MCF 10A (cell line): ENCODE results near the gene PRX. TPM values are rescaled to one million over a fixed set of nuclear protein-coding genes. Genes with fewer than 3 reads are reported as not detected.
"Not testable (repeated sequence)": the region's sequence is repeated elsewhere in the genome, so short reads cannot be mapped to it uniquely, and the experiment has no call there.

Experiments used
- BruUV-seq: library from RNA; stranded (reverse); fragments of 400-500 nt; replicated peaks from 2 replicates; lab custom pipeline; 2021; lab: Mats Ljungman, UMichigan
- CTCF ChIA-PET: fragments of 300-600 bp; sonication (Branson Sonifier 250); formaldehyde crosslinking; extraction: SDS; loops from one replicate; lab custom pipeline; 2021; ENCODE audit warnings: antibody characterized with exemption, inconsistent platforms; lab: Yijun Ruan, JAX
- POLR2A ChIA-PET: fragments of 300-600, 350-650 bp; sonication (Branson Sonifier 250); formaldehyde crosslinking; extraction: SDS; loops from one replicate; lab custom pipeline; 2020; ENCODE audit warnings: antibody characterized with exemption, inconsistent platforms; lab: Yijun Ruan, JAX
- DNase-seq: peaks from one replicate; pipeline ENCODE4 v3.0.0-alpha.2; 2018; ENCODE audit not compliant: unreplicated experiment
- H3K27ac Mint-ChIP-seq: one replicate; pipeline ENCODE4 v1.8.0; 2022; ENCODE audit warnings: mild to moderate bottlenecking, low read depth, mixed read lengths; ENCODE audit not compliant: unreplicated experiment
- H3K27me3 Mint-ChIP-seq: one replicate; pipeline ENCODE4 v1.8.0; 2022; ENCODE audit warnings: mixed read lengths; ENCODE audit not compliant: insufficient read depth, unreplicated experiment
- H3K36me3 Mint-ChIP-seq: one replicate; pipeline ENCODE4 v1.8.0; 2022; ENCODE audit warnings: mild to moderate bottlenecking, moderate library complexity, mixed read lengths; ENCODE audit not compliant: insufficient read depth, unreplicated experiment
- H3K4me1 Mint-ChIP-seq: one replicate; pipeline ENCODE4 v1.8.0; 2022; ENCODE audit warnings: mixed read lengths; ENCODE audit not compliant: insufficient read depth, unreplicated experiment
- H3K4me3 Mint-ChIP-seq: one replicate; pipeline ENCODE4 v1.8.0; 2022; ENCODE audit warnings: mild to moderate bottlenecking, moderate library complexity, mixed read lengths; ENCODE audit not compliant: unreplicated experiment
- H3K9me3 Mint-ChIP-seq: one replicate; pipeline ENCODE4 v1.8.0; 2022; ENCODE audit warnings: mixed read lengths; ENCODE audit not compliant: unreplicated experiment
- intact Hi-C: fragments of 100-400 bp; cut with micrococcal nuclease; formaldehyde crosslinking; loops from 2 replicates; pipeline ENCODE4 v1.14.1; 2022
- total RNA-seq: library from RNA; stranded (reverse); gene quantifications from 2 replicates; pipeline ENCODE4 v1.2.3, GENCODE V29; 2022
- TF ChIP-seq, protein P1 (sequence below): fragments of 200-600 bp; IDR thresholded peaks from one replicate; pipeline ENCODE4 v1.8.0; 2022; ENCODE audit warnings: antibody characterized with exemption, mild to moderate bottlenecking; ENCODE audit not compliant: unreplicated experiment

Gene PRX
- total RNA-seq, 1 experiment from 2014 or later: 2.4 TPM

DNA sequence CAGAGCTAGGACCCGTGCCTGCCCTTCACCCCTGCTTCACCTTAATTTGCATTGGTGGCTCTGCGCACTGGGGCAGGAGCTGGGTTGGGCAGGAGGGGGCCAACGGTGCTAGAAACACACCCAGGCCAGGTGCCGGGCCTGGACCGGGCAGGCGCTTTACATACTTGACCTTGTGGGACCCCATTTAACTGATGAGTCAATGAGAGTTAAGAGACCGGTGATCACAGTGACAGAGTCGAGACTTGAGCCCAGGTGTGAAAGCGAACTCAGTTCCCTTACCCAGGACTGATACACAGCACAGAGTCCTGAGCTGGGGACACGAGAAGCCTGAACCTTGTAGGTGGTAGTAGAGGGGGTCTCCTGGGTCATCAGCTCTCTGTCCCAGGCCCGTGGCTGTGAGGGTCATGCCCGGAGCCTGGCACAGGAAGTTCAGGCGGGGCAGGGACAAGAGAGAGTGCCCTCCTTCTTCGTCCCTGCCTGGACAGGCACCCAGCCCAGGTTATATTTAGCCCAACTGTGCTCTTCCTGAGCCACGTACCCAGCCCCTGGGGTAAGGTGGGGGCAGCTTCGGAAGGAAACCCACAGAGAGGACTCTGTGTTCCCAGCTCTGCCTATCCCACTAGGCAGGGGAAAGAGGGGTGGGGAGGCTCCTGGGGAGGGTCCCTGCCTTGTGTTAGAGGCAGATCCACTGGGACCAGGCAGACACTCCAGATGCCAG is 1.9 kb downstream of the PRX start:
- Mint-ChIP-seq H3K9me3 (no peaks in the 10 kb centered on the region), H3K27me3 (no peaks in the 10 kb centered on the region), H3K4me1 (peaks cover 17% of the 10 kb centered on the region), H3K27ac (peak overlapping the region; percentile 71), H3K36me3 (no peaks in the 10 kb centered on the region), H3K4me3 (no peak overlapping the region)
- CTCF ChIA-PET: interaction anchor here (0.6 to 1.4 kb wide), 5 partner anchors 9 to 224 kb away, joined by 3 to 6 read pairs (median 4); partner anchors contain the start of gene SERTAD1
- TF ChIP-seq, protein P1, sequence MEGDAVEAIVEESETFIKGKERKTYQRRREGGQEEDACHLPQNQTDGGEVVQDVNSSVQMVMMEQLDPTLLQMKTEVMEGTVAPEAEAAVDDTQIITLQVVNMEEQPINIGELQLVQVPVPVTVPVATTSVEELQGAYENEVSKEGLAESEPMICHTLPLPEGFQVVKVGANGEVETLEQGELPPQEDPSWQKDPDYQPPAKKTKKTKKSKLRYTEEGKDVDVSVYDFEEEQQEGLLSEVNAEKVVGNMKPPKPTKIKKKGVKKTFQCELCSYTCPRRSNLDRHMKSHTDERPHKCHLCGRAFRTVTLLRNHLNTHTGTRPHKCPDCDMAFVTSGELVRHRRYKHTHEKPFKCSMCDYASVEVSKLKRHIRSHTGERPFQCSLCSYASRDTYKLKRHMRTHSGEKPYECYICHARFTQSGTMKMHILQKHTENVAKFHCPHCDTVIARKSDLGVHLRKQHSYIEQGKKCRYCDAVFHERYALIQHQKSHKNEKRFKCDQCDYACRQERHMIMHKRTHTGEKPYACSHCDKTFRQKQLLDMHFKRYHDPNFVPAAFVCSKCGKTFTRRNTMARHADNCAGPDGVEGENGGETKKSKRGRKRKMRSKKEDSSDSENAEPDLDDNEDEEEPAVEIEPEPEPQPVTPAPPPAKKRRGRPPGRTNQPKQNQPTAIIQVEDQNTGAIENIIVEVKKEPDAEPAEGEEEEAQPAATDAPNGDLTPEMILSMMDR: no peak
- DNase-seq: peak; percentile 27
- intact Hi-C loops: no loop called here
- BruUV-seq: no TSS peak
- POLR2A ChIA-PET: interaction anchor here (0.8 to 2.3 kb wide), 3 partner anchors 10 to 22 kb away, joined by 3 to 9 read pairs (median 3); no protein-coding TSS in a partner anchor

DNA sequence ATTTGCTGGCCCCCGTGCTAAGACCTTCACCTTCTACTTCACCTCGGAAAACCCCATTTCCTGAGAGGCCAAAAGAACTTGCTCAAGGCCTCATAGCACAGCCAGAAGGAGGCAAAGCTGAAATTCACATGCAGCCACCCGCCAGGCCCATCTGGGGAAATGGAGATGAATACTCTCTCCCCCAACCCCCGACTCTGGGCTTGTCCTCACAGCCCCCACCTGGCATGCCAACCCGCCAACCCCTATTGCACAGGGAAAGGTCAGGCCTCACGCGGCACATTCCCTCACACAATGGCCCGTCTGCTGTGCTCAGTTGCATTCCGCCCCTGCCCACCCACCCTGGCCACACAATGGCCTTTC is 3.2 kb downstream of the PRX start:
- no TSS peak for BruUV-seq
- intact Hi-C loops: no loop called here
- Mint-ChIP-seq H3K9me3 (no peaks in the 10 kb centered on the region), H3K4me1 (peaks cover 15% of the 10 kb centered on the region), H3K36me3 (no peaks in the 10 kb centered on the region), H3K27me3 (no peaks in the 10 kb centered on the region), H3K27ac (no peak overlapping the region), H3K4me3 (no peak overlapping the region)
- POLR2A ChIA-PET: interaction anchor here (1.2 to 1.5 kb wide), 2 partner anchors 11 to 33 kb away, joined by 3 to 4 read pairs; no protein-coding TSS in a partner anchor
- TF ChIP-seq, protein P1: no peak
- CTCF ChIA-PET: interaction anchor here (0.6 to 2.4 kb wide), 2 partner anchors 11 to 119 kb away, joined by 3 to 13 read pairs; no protein-coding TSS in a partner anchor
- DNase-seq: no peak

DNA sequence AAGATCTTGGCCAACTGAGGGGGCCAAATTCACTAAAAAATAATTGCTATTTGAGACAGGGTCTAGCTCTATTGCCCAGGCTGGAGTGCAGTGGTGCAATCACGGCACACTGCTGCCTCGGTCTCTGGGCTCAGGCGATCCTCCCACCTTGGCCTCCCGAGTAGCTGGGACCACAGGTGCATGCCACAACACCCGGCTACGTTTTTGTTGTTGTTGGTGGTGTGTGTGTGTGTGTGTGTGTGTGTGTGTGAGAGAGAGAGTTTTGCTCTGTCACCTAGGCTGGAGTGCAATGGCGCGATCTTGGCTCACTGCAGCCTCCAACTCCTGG is 4.6 kb downstream of the PRX start:
- H3K9me3 Mint-ChIP-seq, H3K36me3 Mint-ChIP-seq, H3K27ac Mint-ChIP-seq, H3K27me3 Mint-ChIP-seq, intact Hi-C loops, H3K4me3 Mint-ChIP-seq, DNase-seq, BruUV-seq: not testable (repeated sequence)
- ChIA-PET CTCF (interaction anchor here (0.6 to 2.4 kb wide), 5 partner anchors 10 to 345 kb away, joined by 3 to 13 read pairs (median 3); no protein-coding TSS in a partner anchor), POLR2A (interaction anchor here (1.2 kb wide), 1 partner anchor 35 kb away, joined by 3 read pairs; no protein-coding TSS in a partner anchor)
- peaks cover 11% of the 10 kb centered on the region for H3K4me1 Mint-ChIP-seq

DNA sequence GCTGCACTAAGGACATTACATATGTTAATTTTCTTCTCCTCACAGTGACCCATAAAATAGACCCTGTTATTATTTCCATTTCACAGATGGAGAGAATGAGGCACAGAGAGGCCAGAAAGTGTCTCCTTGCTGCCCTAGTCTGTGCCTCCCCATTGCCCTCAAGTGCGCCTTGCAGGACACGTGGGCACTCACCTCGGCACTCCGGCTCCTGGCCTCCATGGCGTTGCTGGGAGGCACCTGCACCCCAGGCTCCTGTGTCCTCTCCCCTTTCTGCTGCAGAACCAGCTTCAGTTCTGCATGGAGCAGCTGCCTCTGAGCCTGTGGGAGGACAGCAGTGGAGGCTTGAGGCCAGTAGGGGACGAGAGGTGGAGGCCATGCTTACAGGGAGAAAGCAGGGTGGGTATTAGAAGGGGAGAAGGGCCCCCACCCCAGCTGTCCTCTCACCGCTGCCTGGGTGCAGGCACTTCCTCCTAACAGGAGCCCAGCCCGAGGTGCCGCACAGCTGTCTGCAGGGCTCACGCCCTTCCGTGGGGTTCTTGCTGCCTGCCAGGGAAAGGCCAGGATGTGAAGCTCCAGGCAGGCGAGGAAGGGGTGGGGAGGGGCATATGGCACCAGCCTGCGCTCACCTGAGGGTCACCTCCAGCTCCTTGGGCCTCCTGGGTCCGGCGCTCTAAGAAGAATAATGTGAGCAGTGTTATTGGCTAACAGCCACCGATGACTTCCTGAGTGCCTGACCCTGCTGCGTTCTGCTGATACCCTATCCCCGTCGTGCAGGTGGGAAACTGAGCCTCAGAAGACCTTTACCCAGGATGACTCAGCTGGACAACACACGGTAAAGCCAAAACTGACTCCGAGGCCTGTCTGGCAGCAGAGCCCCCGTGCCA is 5.2 kb downstream of the PRX start:
- H3K27ac Mint-ChIP-seq: no peak overlapping the region
- no peaks in the 10 kb centered on the region for H3K36me3 Mint-ChIP-seq
- ChIA-PET POLR2A (interaction anchor here (1.6 kb wide), 1 partner anchor 36 kb away, joined by 3 read pairs; no protein-coding TSS in a partner anchor), CTCF (interaction anchor here (0.6 to 2.4 kb wide), 6 partner anchors 11 to 41 kb away, joined by 3 to 13 read pairs (median 3); no protein-coding TSS in a partner anchor)
- peaks cover 16% of the 10 kb centered on the region for H3K4me1 Mint-ChIP-seq
- no TSS peak for BruUV-seq
- TF ChIP-seq, protein P1: no peak
- H3K9me3 Mint-ChIP-seq: no peaks in the 10 kb centered on the region
- intact Hi-C loops: no loop called here
- no peak overlapping the region for H3K4me3 Mint-ChIP-seq
- H3K27me3 Mint-ChIP-seq: no peaks in the 10 kb centered on the region
- DNase-seq: no peak
